ENCODE results near the gene TNIP1. TPM values are rescaled to one million over a fixed set of nuclear protein-coding genes. Genes with fewer than 3 reads are reported as not detected.

The TNIP1 gene
- total and polyA plus RNA-seq, 2 experiments from 2014 or later, result 57.0 to 64.6 TPM

DNA sequence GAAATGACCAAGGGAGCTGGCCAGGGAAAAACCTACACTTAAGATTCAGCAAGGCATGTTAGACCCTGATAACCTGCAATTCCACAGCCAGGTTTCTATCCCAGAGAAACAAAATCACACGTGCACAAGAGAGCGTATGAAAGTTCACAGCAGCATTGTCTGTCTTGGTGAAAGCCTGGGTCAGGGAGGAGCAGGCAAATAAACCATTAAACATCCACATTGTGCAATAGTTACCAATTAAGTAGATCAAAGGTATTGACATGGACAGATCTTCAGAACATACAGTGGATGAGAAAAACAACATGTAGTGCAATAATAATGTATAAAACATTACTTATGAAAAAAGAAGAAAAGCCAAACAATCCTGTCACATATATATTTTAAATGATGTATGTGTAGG is 76.3 kb downstream of the TNIP1 start:
- no peak overlapping the region for H3K4me3 ChIP-seq
- no peaks in the 10 kb centered on the region for H3K79me2 ChIP-seq
- H2AFZ ChIP-seq, result no peak overlapping the region
- WGBS (ENCODE audit: low lambda C conversion rate, missing lambda C conversion rate), result 55% methylated on average over 2 of the region's 2 CpGs
- TF ChIP-seq EZH2 (IDR thresholded peaks at IDR 0.05; ENCODE audit: borderline replicate concordance) (no peak), CTCF (IDR thresholded peaks at IDR 0.05; ENCODE audit: poor library complexity) (no peak), EZH2phosphoT487 (IDR thresholded peaks at IDR 0.05; ENCODE audit: low read depth, severe bottlenecking, unreplicated experiment) (no peak)
- H3K9me2 ChIP-seq (replicated peaks; ENCODE audit: insufficient read depth), result no peaks in the 10 kb centered on the region
- H3K4me1 ChIP-seq (ENCODE audit: insufficient read depth), result peaks cover 27% of the 10 kb centered on the region
- no peaks in the 10 kb centered on the region for H3K36me3 ChIP-seq (replicated peaks; ENCODE audit: insufficient read depth, low read depth)
- no peaks in the 10 kb centered on the region for H4K20me1 ChIP-seq (ENCODE audit: insufficient read depth, poor library complexity, severe bottlenecking)
- H3K9me3 ChIP-seq (ENCODE audit: low read depth), result no peaks in the 10 kb centered on the region
- H3K4me2 ChIP-seq, result no peak overlapping the region
- H3K27me3 ChIP-seq, result no peaks in the 10 kb centered on the region
- no peak overlapping the region for H3K27ac ChIP-seq
- no peak for DNase-seq (ENCODE audit: low spot score)

DNA sequence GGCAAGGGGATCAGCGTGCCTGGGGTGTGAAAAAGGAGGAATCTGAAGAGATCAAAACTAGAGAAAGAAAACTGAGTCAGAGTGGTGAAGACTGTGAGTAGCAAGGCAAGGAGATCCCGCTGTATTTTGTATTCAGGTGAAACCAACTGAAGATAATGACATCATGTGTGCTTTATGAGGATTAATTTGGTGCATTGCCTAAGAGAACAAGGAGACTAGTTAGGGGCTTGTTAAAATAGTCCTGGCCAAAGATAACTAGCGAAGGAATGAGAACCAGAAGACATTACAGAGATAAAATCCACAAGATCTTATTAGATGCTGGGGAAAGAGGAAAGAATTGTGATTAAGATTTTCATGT is 77.4 kb downstream of the TNIP1 start:
- TF ChIP-seq CTCF (IDR thresholded peaks at IDR 0.05; ENCODE audit: poor library complexity) (no peak), EZH2 (IDR thresholded peaks at IDR 0.05; ENCODE audit: borderline replicate concordance) (no peak), EZH2phosphoT487 (IDR thresholded peaks at IDR 0.05; ENCODE audit: low read depth, severe bottlenecking, unreplicated experiment) (no peak)
- WGBS (ENCODE audit: low lambda C conversion rate, missing lambda C conversion rate), result 80% methylated on average over 3 of the region's 3 CpGs
- Histone ChIP-seq H3K4me1 (ENCODE audit: insufficient read depth) (peaks cover 27% of the 10 kb centered on the region), H4K20me1 (ENCODE audit: insufficient read depth, poor library complexity, severe bottlenecking) (no peaks in the 10 kb centered on the region), H2AFZ (no peak overlapping the region), H3K4me2 (no peak overlapping the region), H3K27me3 (no peaks in the 10 kb centered on the region), H3K9me3 (ENCODE audit: low read depth) (no peaks in the 10 kb centered on the region), H3K9me2 (replicated peaks; ENCODE audit: insufficient read depth) (no peaks in the 10 kb centered on the region), H3K79me2 (no peaks in the 10 kb centered on the region), H3K4me3 (no peak overlapping the region), H3K36me3 (replicated peaks; ENCODE audit: insufficient read depth, low read depth) (no peaks in the 10 kb centered on the region), H3K27ac (no peak overlapping the region)
- no peak for DNase-seq (ENCODE audit: low spot score)

GRCh38 chr5:151002681-151003502 is 77.9 kb downstream of the TNIP1 start:
- Histone ChIP-seq H3K79me2 (no peaks in the 10 kb centered on the region), H3K4me2 (no peak overlapping the region), H4K20me1 (ENCODE audit: insufficient read depth, poor library complexity, severe bottlenecking) (no peaks in the 10 kb centered on the region), H2AFZ (no peak overlapping the region), H3K36me3 (replicated peaks; ENCODE audit: insufficient read depth, low read depth) (no peaks in the 10 kb centered on the region), H3K4me3 (no peak overlapping the region), H3K27me3 (no peaks in the 10 kb centered on the region), H3K27ac (no peak overlapping the region), H3K9me3 (ENCODE audit: low read depth) (no peaks in the 10 kb centered on the region), H3K4me1 (ENCODE audit: insufficient read depth) (peaks cover 27% of the 10 kb centered on the region), H3K9me2 (replicated peaks; ENCODE audit: insufficient read depth) (no peaks in the 10 kb centered on the region)
- no peak for DNase-seq (ENCODE audit: low spot score)
- TF ChIP-seq EZH2 (IDR thresholded peaks at IDR 0.05; ENCODE audit: borderline replicate concordance), result no peak
- TF ChIP-seq CTCF (IDR thresholded peaks at IDR 0.05; ENCODE audit: poor library complexity), result no peak
- no peak for TF ChIP-seq EZH2phosphoT487 (IDR thresholded peaks at IDR 0.05; ENCODE audit: low read depth, severe bottlenecking, unreplicated experiment)
- WGBS (ENCODE audit: low lambda C conversion rate, missing lambda C conversion rate), result 69% methylated on average over 9 of the region's 9 CpGs
